Activated gamma-delta T cell (primary cell): Measurements from ENCODE around the gene KPNA6.
"Not testable (repeated sequence)": the region's sequence is repeated elsewhere in the genome, so short reads cannot be mapped to it uniquely, and the experiment has no call there.

Source experiments
- DNase-seq: peaks from one replicate; lab custom pipeline; 2025; lab: John Stamatoyannopoulos, UW

Gene KPNA6

DNA sequence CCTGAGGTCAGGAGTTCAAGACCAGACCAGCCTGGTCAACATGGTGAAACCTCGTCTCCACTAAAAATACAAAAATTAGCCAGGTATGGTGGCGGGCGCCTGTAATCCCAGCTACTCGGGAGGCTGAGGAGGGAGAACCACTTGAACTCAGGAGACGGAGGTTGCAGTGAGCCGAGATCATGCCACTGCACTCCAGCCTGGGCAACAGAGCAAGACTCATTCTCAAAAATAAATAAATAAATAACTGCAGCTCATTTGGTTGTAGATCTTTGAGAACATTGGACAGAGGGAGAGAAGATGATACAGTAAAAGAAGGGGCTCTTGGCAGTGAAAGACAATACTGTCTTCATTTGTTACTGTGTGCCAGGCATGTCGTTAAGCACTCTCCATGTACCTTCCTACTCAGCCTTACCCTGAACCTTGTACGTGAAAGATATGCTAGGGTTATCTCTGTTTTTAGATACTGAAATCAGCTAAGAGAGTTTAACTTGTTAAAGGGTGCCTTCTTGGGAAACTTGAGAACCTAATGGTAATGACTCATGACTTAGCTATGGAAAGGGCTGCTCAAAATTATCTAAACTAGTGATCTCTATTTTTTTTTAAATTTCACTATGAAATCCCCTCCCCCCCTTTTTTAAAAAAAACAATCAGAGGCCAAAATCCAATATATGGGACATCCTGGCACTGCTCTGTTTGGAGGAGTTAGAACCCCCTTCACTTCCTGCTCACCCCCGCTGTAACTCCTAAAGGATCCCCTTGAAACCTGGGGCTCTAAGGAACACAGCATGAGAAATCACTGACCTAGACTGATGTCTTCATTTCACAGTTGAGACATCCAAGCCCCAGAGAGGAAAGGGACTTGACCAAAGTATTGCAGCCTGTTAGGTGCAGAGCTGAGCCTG is 6.8 kb upstream of the KPNA6 start:
- no peak for DNase-seq

DNA sequence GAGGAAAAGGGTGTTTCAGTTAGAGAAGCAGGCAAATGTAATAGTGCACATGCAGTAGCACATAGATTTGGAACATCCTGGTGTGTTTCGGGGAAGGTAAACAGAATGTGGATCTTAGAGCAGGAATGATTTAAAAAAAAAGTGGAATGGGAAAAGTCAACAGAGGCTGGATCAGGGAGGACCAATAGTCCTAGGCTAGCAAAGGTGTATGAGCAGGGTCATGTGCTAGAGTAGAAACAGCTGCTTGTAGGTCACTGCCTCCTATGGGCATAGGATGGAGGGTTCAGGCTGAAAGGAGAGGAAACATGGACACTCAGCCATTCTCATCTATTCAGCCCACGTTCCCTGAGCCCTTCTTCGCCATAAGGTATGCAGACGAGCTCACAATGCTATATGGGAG is 3.7 kb upstream of the KPNA6 start:
- DNase-seq = no peak

- no peak for DNase-seq
Measured at GRCh38 chr1:32105338-32105737, 2.5 kb upstream of the KPNA6 start.

DNA sequence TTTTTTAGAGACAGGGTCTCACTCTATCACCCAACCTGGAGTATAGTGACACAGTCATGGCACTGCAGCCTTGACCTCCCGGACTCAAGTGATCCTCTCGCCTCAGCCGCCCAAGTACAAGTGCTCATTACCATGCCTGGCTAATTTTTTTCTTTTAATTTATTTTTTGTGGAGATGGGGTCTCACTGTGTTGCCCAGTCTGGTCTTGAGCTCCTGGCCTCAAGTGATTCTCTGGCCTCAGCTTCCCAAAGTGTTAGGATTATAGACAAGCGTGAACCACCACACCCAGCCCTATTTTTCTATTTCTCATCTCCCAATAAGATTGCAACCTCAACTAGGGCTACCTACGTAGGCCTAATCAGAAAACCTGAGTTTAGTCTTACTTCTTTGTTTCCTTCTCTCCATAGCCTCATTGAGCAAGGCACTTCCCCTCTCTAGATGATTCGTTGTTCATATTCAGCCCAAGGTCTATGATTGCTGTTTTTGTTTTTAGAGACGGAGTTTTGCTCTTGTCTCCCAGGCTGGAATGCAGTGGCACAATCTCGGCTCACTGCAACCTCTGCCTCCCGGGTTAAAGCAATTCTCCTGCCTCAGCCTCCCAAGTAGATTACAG is 1.1 kb upstream of the KPNA6 start:
- DNase-seq = no peak

DNA sequence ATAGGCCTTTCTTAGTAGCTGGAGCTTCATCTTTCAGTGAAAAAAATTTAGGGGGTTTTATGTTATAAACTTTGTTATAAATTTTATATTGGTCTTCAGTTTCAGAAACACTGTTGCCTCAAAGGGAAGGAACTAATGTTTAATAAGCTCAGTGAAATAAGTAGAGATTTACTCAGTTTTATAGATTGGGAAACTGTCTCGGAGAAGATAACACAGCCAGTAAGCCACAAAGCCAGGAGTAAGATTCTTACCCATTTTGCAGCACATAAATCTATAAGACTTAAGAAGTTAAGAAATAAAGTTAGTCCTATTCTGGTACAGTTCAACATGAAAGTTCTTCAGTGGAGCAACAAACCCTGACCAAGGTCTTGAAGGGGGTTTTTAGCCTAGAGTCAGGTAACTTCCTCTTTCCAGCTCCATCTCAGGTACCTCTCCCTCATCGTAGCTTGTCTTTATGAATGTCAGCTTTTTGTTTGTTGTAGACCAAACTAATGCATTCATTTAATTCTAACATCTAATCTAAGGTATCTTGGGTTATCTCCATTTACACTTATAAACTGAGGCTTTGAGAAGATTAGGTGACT is 3.3 kb downstream of the KPNA6 start:
- DNase-seq = no peak

GRCh38 chr1:32111789-32112188 is 3.9 kb downstream of the KPNA6 start:
- DNase-seq = no peak

GRCh38 chr1:32112806-32113375 is 5.0 kb downstream of the KPNA6 start:
- no peak for DNase-seq

- DNase-seq = not testable (repeated sequence)
Measured at GRCh38 chr1:32113436-32113835, 5.6 kb downstream of the KPNA6 start.

DNA sequence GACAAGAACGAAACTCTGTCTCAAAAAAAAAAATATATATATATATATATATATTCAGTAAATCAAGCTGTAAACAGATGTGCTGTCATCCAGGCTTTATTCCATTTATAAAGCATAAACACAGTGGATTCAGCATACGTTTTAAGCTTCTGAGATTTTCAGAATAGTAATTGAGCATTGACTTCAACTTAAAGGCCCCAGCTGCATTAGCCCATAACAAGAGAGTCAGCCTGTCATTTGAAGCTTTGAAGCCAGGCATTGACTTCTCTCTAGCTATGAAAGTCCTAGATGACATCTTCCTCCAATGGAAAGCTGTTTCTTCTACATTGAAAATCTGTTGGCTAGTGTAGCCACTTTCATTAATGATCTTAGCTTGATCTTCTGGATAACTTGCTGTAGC is 6.6 kb downstream of the KPNA6 start:
- no peak for DNase-seq

DNA sequence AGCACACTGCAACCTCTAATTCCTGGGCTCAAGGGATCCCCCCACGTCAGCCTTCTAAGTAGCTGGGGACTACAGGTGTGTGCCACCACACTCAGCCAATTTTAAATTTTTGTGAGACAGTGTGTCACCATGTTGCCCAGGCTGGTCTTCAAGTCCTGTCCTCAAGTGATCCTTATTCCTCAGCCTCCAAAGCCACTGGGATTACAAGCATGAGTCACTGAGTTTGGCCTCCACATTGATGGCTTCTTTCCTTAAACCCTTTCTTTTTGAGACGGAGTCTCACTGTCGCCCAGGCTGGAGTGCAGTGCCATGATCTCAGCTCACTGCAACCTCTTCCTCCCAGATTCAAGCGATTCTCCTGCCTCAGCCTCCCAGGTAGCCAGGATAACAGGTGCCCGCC is 7.6 kb downstream of the KPNA6 start:
- DNase-seq = no peak

DNA sequence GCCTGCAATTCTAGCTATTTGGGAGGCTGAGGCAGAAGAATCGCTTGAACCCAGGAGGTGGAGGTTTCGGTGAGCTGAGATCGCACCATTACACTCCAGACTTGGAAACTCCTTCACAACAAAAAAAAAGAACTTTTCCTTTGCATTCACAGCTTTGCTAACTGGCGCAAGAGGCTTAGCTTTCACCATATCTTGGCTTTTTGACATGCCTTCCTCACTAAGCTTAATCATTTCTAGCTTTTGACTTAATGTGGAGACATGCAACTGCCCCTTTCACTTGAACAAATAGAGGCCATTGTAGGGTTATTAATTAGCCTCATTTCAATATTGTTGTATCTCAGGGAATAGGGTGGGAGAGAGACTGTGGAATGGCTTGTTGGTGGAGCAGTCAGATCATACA is 8.7 kb downstream of the KPNA6 start:
- DNase-seq = no peak

DNA sequence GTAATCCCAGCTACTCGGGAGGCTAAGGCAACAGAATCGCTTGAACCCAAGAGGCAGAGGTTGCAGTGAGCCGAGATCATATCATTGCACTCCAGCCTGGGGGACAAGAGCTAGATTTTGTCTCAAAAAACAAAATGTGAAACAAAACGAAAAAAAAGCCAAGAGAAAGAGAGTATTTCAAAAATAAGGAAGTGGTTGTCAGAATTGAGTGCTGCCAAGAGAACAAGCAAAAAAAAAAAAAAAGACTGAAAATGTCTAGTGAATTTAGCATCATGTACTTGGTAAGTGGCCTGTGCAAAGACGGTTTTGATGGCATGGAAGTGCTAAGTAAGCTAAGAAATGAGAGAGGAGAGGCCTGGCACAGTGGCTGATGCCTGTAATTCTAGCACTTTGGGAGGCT is 14.3 kb downstream of the KPNA6 start:
- DNase-seq = no peak

GRCh38 chr1:32123361-32123760 is 15.5 kb downstream of the KPNA6 start:
- not testable (repeated sequence) for DNase-seq

- DNase-seq = no peak
Measured at GRCh38 chr1:32125313-32125712, 17.5 kb downstream of the KPNA6 start.

GRCh38 chr1:32126770-32127169 is 18.9 kb downstream of the KPNA6 start:
- no peak for DNase-seq

DNA sequence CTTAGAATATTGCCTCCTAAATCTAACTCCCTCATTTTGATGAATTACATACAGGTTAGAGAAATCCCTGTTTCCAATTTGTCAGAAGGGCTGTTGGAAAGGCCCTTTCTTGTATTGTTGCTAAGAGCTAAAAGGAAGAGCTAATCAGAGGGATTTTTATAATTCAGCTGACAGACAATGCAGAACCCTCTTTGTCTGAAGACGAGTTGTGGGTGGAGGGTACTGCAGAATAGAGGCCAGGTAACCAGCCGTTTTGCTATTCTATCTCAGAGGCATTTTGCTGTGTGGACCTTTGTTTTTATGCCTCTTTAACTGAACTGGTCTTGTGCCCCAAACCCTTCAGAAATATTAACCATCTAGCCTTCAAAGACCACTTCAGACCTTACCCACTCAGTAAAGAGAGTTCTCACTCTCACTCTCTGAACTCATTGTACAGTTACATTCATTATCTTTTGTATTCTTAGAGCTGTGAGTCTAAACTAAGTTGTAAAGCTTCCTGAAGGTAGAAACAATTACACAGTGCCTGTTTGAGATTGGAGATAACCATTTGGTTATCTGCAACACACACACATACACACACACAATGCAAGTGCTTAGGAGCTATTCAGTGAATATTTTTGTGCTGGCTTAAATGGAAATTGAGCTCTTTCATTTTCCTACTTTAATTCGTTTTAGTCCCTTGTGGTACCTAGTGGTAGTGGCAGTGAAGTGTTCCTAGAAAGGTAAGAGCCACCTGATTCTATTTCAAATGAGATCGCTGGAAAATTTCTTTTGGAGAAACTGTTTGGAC is 19.7 kb downstream of the KPNA6 start:
- DNase-seq = no peak

DNA sequence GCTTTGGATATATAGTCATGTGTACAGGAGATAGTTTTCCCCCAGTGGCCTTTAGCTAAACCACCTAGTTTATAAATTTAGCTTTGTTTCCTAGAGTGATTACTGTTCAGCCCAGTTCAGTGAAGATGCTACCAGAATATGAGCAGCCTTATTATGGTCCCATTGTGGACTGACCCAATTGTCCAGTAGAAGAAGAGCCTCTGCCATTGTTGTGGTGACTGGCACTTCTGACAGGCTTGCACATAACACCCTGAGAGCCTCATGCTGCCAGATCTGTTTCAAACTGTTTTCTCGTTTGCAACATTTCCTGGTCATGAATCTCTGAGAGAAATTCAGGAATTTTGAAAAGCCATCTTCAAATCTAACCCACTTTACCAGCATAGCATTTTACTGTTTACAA is 20.6 kb downstream of the KPNA6 start:
- DNase-seq = no peak

- DNase-seq = no peak
Measured at GRCh38 chr1:32128964-32129363, 21.1 kb downstream of the KPNA6 start.

GRCh38 chr1:32133950-32134280 is 26.1 kb downstream of the KPNA6 start:
- not testable (repeated sequence) for DNase-seq

GRCh38 chr1:32137111-32137510 is 29.3 kb downstream of the KPNA6 start:
- no peak for DNase-seq

GRCh38 chr1:32138965-32139364 is 31.1 kb downstream of the KPNA6 start:
- no peak for DNase-seq
